Calu3 (cell line): ENCODE results near the gene TRAF2. TPM values are rescaled to one million over a fixed set of nuclear protein-coding genes. Genes with fewer than 3 reads are reported as not detected.

Source experiments
- BruUV-seq: library from RNA; stranded (reverse); fragments of 400-500 nt; replicated peaks from 2 replicates; lab custom pipeline; 2021; lab: Mats Ljungman, UMichigan
- CTCF ChIA-PET: fragments of 300-600 bp; sonication (Branson Sonifier 250); formaldehyde crosslinking; loops from one replicate; lab custom pipeline; 2022; ENCODE audit warnings: antibody characterized with exemption; lab: Charles Lee
- DNase-seq: peaks from one replicate; pipeline ENCODE4 v3.0.0; 2022
- H3K27ac Mint-ChIP-seq: one replicate; pipeline ENCODE4 v1.8.0; 2022; ENCODE audit warnings: mixed read lengths; ENCODE audit not compliant: unreplicated experiment
- H3K27me3 Mint-ChIP-seq: one replicate; pipeline ENCODE4 v1.8.0; 2022; ENCODE audit warnings: mixed read lengths; ENCODE audit not compliant: unreplicated experiment
- H3K36me3 Mint-ChIP-seq: one replicate; pipeline ENCODE4 v1.8.0; 2022; ENCODE audit warnings: mild to moderate bottlenecking, moderate library complexity, mixed read lengths; ENCODE audit not compliant: insufficient read depth, unreplicated experiment
- H3K4me1 Mint-ChIP-seq: one replicate; pipeline ENCODE4 v1.8.0; 2022; ENCODE audit warnings: mild to moderate bottlenecking, low read depth, mixed read lengths; ENCODE audit not compliant: unreplicated experiment
- H3K4me3 Mint-ChIP-seq: one replicate; pipeline ENCODE4 v1.8.0; 2022; ENCODE audit warnings: mild to moderate bottlenecking, low read depth, moderate library complexity, mixed read lengths; ENCODE audit not compliant: unreplicated experiment
- H3K9me3 Mint-ChIP-seq: one replicate; pipeline ENCODE4 v1.8.0; 2022; ENCODE audit warnings: low read depth, mixed read lengths; ENCODE audit not compliant: unreplicated experiment
- intact Hi-C: fragments of 100-400 bp; cut with micrococcal nuclease; formaldehyde crosslinking; loops from one replicate; pipeline ENCODE4 v1.10.0; 2022; ENCODE audit not compliant: unreplicated experiment
- microRNA-seq: library from miRNA; unstranded; fragments of <30 nt; microRNA quantifications from one replicate; pipeline ENCODE4 v1.2.0, GENCODE V29; 2022
- total RNA-seq: library from RNA; stranded (reverse); gene quantifications from 2 replicates; pipeline ENCODE4 v1.2.3, GENCODE V29; 2022
- TF ChIP-seq, protein P1 (sequence below): fragments of 200-600 bp; IDR thresholded peaks from one replicate; pipeline ENCODE4 v1.8.0; 2022; ENCODE audit warnings: antibody characterized with exemption; ENCODE audit not compliant: unreplicated experiment

Gene TRAF2
- total RNA-seq, 1 experiment from 2014 or later: 50.5 TPM

DNA sequence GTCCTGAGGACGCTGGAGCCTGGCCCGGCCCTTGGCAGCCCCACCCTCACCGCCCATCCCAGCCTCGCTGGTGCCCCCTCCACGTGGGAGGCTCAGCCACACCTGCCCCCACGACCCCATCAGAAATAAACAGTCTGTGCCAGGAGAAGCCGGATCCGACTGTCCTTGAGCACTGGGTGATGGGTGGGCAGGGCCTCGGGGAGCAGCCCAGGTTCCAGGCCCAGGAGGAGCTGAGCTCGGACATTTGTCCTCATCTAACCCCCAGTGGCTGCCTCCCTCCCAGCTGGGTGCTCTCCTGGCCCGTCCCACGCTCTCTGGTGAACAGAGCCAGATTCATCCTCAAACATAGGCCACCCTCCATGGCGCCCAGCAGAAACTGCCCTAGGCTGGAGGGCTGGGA lies 86.4 kb downstream of the TRAF2 start:
- BruUV-seq: no TSS peak
- CTCF ChIA-PET: no interaction called here
- no peaks in the 10 kb centered on the region for H3K9me3 Mint-ChIP-seq
- no peaks in the 10 kb centered on the region for H3K4me1 Mint-ChIP-seq
- H3K4me3 Mint-ChIP-seq: no peak overlapping the region
- no peak overlapping the region for H3K27ac Mint-ChIP-seq
- no peaks in the 10 kb centered on the region for H3K27me3 Mint-ChIP-seq
- H3K36me3 Mint-ChIP-seq: no peaks in the 10 kb centered on the region
- intact Hi-C loops: no loop called here
- no peak for DNase-seq
- TF ChIP-seq, protein P1, sequence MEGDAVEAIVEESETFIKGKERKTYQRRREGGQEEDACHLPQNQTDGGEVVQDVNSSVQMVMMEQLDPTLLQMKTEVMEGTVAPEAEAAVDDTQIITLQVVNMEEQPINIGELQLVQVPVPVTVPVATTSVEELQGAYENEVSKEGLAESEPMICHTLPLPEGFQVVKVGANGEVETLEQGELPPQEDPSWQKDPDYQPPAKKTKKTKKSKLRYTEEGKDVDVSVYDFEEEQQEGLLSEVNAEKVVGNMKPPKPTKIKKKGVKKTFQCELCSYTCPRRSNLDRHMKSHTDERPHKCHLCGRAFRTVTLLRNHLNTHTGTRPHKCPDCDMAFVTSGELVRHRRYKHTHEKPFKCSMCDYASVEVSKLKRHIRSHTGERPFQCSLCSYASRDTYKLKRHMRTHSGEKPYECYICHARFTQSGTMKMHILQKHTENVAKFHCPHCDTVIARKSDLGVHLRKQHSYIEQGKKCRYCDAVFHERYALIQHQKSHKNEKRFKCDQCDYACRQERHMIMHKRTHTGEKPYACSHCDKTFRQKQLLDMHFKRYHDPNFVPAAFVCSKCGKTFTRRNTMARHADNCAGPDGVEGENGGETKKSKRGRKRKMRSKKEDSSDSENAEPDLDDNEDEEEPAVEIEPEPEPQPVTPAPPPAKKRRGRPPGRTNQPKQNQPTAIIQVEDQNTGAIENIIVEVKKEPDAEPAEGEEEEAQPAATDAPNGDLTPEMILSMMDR: no peak

DNA sequence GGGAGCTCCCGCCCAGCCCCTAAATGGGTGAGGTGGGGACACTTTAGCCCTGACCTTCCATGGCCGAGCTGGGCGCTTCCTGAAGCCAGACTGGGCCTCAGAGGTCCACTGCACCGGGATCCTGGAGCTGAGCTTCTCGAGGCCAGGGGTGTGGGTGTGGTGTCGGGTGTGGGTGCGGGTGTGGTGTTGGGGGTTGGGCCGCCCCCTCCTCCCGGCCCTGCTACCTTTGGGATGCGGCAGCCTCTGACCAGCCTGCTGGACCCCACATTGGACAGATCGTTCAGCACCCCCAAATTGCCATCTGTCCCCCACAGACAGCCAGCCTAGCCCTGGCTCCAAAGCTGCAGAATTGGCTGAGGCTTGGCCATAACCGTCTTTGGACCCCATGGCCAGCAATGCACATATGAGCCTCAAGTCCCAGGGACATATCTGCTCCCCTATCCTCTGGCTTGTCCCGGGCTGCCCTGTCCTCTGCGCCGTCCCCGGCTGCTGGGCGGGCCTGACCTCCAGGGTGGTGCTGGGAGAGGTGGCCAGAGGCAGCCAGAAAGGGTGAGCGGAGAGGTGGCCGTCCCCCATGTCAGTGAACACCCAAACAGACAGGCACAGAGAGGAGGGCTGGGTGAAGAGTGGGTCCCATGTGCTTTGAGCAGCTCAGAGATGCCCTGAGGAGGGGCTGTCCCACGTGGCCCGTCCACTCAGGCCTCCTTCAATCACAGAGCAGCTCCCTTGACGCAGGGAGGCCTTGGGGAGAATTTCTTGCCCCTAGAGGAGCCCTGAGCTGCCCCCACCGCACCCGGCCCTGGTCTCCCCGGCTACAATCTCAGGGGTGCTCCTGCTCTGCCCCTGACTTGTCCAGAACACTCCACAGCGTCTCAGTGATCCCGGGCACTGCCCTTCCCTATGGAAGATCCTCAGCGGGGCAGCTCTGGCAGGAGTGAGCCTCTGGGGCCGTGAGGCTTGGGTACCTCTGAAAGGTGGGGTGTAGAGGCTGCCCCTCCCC lies 87.6 kb downstream of the TRAF2 start:
- no peak for DNase-seq
- Mint-ChIP-seq H3K9me3 (no peaks in the 10 kb centered on the region), H3K36me3 (no peaks in the 10 kb centered on the region), H3K4me3 (no peak overlapping the region), H3K4me1 (no peaks in the 10 kb centered on the region), H3K27ac (no peak overlapping the region), H3K27me3 (no peaks in the 10 kb centered on the region)
- no TSS peak for BruUV-seq
- CTCF ChIA-PET: interaction anchor here (0.6 kb wide), 1 partner anchor 150 kb away, joined by 3 read pairs; no protein-coding TSS in a partner anchor
- TF ChIP-seq, protein P1: no peak
- intact Hi-C loops: no loop called here

DNA sequence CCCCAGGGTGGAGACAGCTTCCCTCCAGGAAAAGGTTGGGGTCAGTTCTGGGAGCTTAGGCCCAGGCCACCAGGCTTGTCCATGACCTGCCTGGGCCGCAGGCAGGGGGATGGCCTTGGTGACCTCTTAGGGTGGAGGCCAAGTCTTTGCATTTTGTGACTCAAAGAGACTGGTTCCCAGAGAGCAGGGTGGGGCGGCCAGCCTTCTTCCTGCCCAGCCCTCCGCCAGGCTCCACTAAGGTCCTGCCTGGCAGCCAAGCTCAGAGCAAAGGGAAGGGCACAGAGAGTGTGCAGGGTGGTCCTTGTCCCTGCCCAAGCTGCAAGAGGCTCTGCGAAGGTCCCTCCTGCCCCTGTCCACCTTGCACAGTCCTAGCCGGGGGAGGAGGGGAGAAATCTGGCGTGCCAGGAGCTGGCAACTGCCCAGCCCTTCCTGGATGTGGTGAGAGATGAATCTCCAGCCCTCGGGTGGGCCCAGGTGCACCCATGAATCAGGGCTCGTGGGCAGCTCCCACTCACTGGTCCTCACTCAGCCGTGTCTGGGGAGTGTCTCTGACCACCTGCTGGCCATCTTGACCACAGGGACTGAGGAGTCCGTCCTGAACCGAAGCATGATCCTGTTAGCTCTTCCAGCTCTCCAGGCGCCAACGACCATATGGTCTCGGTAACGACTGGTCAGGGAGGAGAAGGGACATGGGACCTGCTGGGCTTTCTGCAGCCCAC lies 88.7 kb downstream of the TRAF2 start:
- TF ChIP-seq, protein P1: no peak
- Mint-ChIP-seq H3K36me3 (no peaks in the 10 kb centered on the region), H3K27ac (no peak overlapping the region), H3K4me3 (no peak overlapping the region), H3K4me1 (no peaks in the 10 kb centered on the region), H3K27me3 (no peaks in the 10 kb centered on the region), H3K9me3 (no peaks in the 10 kb centered on the region)
- no peak for DNase-seq
- CTCF ChIA-PET: no interaction called here
- BruUV-seq: no TSS peak
- intact Hi-C loops: no loop called here

DNA sequence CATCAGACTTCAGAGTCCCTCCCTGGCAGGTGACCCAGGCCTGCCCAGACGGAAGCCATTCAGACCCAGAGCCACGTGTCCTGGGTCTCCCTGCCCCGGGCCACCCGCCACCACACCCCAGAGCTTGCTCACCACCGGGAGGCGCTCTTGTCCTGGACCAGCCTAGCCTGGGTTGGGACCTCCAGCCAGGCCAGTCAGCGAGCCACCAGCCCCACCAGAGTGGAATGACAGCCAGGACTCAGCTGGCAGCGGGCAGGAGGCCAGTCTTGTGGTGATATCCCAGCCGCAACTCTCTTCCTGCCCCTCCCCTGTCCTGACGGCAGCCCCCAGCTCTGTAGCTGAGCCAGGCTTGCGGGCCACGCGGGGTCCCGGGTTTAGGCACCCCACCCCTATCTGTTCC lies 89.3 kb downstream of the TRAF2 start:
- no peaks in the 10 kb centered on the region for H3K4me1 Mint-ChIP-seq
- no peak overlapping the region for H3K27ac Mint-ChIP-seq
- no peak overlapping the region for H3K4me3 Mint-ChIP-seq
- intact Hi-C loops: no loop called here
- CTCF ChIA-PET: no interaction called here
- no peaks in the 10 kb centered on the region for H3K36me3 Mint-ChIP-seq
- no TSS peak for BruUV-seq
- H3K27me3 Mint-ChIP-seq: no peaks in the 10 kb centered on the region
- H3K9me3 Mint-ChIP-seq: no peaks in the 10 kb centered on the region
- no peak for DNase-seq
- TF ChIP-seq, protein P1: no peak

Small RNA genes lying within 50 kb of the gene (microRNA-seq; reads per million reads assigned to microRNA genes)
- gene MIR4479: 4.6 reads per million, percentile 11 among the genes with 10 or more reads in this experiment

Other genes with a start within 250 kb of the TRAF2 start
- gene EGFL7, start 223.6 kb upstream of the TRAF2 start, total RNA-seq: 1.2 and 1.3 TPM in 2 replicates
- 40.4 and 45.4 TPM in 2 replicates for gene AGPAT2, start 199.1 kb upstream of the TRAF2 start, total RNA-seq
- 4.0 TPM in 2 replicates for gene DIPK1B, start 173.9 kb upstream of the TRAF2 start, total RNA-seq
- 0.33 and 1.9 TPM in 2 replicates for gene LCN10, start 143.6 kb upstream of the TRAF2 start, total RNA-seq
- not detected in 2 replicates for gene LCN6, start 138.0 kb upstream of the TRAF2 start, total RNA-seq
- gene LCN8, start 128.3 kb upstream of the TRAF2 start, total RNA-seq: not detected in 2 replicates
- not detected in 2 replicates for gene LCN15, start 122.0 kb upstream of the TRAF2 start, total RNA-seq
- 64.1 and 75.8 TPM in 2 replicates for gene TMEM141, start 95.2 kb upstream of the TRAF2 start, total RNA-seq
- gene CCDC183, start 90.2 kb upstream of the TRAF2 start, total RNA-seq: 0.38 TPM in 1 of 2 replicates, not detected in the other
- gene RABL6, start 78.6 kb upstream of the TRAF2 start, total RNA-seq: 68.9 and 72.4 TPM in 2 replicates
- 2.9 and 3.2 TPM in 2 replicates for gene AJM1, start 44.0 kb upstream of the TRAF2 start, total RNA-seq
- 44.1 and 48.7 TPM in 2 replicates for gene PHPT1, start 37.1 kb upstream of the TRAF2 start, total RNA-seq
- 3.1 and 3.6 TPM in 2 replicates for gene MAMDC4, start 34.2 kb upstream of the TRAF2 start, total RNA-seq
- 233 and 238 TPM in 2 replicates for gene EDF1, start 20.2 kb upstream of the TRAF2 start, total RNA-seq
- 49.9 and 50.8 TPM in 2 replicates for gene FBXW5, start 58.2 kb downstream of the TRAF2 start, total RNA-seq
- 3.9 and 4.0 TPM in 2 replicates for gene C8G, start 58.7 kb downstream of the TRAF2 start, total RNA-seq
- gene LCN12, start 65.8 kb downstream of the TRAF2 start, total RNA-seq: 3.8 and 3.9 TPM in 2 replicates
- not detected in 2 replicates for gene PTGDS, start 91.0 kb downstream of the TRAF2 start, total RNA-seq
- 0.22 TPM in 1 of 2 replicates, not detected in the other for gene LCNL1, start 96.5 kb downstream of the TRAF2 start, total RNA-seq
- 38.3 and 43.7 TPM in 2 replicates for gene PAXX, start 105.9 kb downstream of the TRAF2 start, total RNA-seq
- gene CLIC3, start 110.1 kb downstream of the TRAF2 start, total RNA-seq: 0.35 and 0.91 TPM in 2 replicates
- gene ABCA2, start 141.7 kb downstream of the TRAF2 start, total RNA-seq: 47.6 and 50.7 TPM in 2 replicates
- not detected in 2 replicates for gene FUT7, start 145.6 kb downstream of the TRAF2 start, total RNA-seq
- 65.2 and 78.6 TPM in 2 replicates for gene NPDC1, start 159.7 kb downstream of the TRAF2 start, total RNA-seq
- gene ENTPD2, start 167.5 kb downstream of the TRAF2 start, total RNA-seq: 3.8 and 5.8 TPM in 2 replicates
- gene SAPCD2, start 184.0 kb downstream of the TRAF2 start, total RNA-seq: 38.4 and 41.1 TPM in 2 replicates
- 9.1 and 10.8 TPM in 2 replicates for gene UAP1L1, start 191.0 kb downstream of the TRAF2 start, total RNA-seq
- gene MAN1B1, start 200.5 kb downstream of the TRAF2 start, total RNA-seq: 61.4 and 65.6 TPM in 2 replicates
- 51.6 and 76.8 TPM in 2 replicates for gene DPP7, start 228.2 kb downstream of the TRAF2 start, total RNA-seq